T-helper 2 cell treated with Interferon-gamma antibody and Interleukin-4, amounts not matched to agents 5 μg/mL and 100 μg/mL, for 36 hours (primary cell): Measurements from ENCODE around the gene HPS5.
A peak's percentile ranks its signal among the peaks of the same experiment; 100 is the strongest.

Experiments
- DNase-seq: peaks from one replicate; pipeline ENCODE4 v3.0.0; 2021; ENCODE audit warnings: low spot score
- H3K27ac Mint-ChIP-seq: one replicate; pipeline ENCODE4 v1.8.0; 2021; ENCODE audit warnings: mild to moderate bottlenecking, mixed read lengths
- H3K27me3 Mint-ChIP-seq: one replicate; pipeline ENCODE4 v1.8.0; 2021; ENCODE audit warnings: low read depth, mixed read lengths
- H3K36me3 Mint-ChIP-seq: one replicate; pipeline ENCODE4 v1.8.0; 2021; ENCODE audit warnings: low read depth, mixed read lengths
- H3K4me1 Mint-ChIP-seq: one replicate; pipeline ENCODE4 v1.8.0; 2021; ENCODE audit warnings: low read depth, mixed read lengths
- H3K4me3 Mint-ChIP-seq: one replicate; pipeline ENCODE4 v1.8.0; 2022; ENCODE audit warnings: mild to moderate bottlenecking, moderate library complexity, mixed read lengths
- H3K9me3 Mint-ChIP-seq: one replicate; pipeline ENCODE4 v1.8.0; 2021; ENCODE audit warnings: mixed read lengths

HPS5 gene

GRCh38 chr11:18321969-18322711 is at the start of gene HPS5, which contains the start of gene GTF2H1:
Gene HPS5, minus strand, starts transcription at chr11:18322140. Its CDS starts 4,282 bp downstream, at chr11:18317858.
Gene GTF2H1, plus strand, starts transcription at chr11:18322567. Its CDS starts 10,508 bp downstream, at chr11:18333075.
- H3K4me1 Mint-ChIP-seq = peaks cover 55% of the 10 kb centered on the region
- H3K27me3 Mint-ChIP-seq = no peaks in the 10 kb centered on the region
- H3K27ac Mint-ChIP-seq = peak within 1 kb of the TSS; percentile 99
- H3K4me3 Mint-ChIP-seq = peak within 1 kb of the TSS; percentile 97
- H3K36me3 Mint-ChIP-seq = peaks cover 24% of the 10 kb centered on the region
- H3K9me3 Mint-ChIP-seq = no peaks in the 10 kb centered on the region
- DNase-seq = peak; percentile 95

GRCh38 chr11:18371279-18371678 is 49.3 kb upstream of the HPS5 start:
- Mint-ChIP-seq H3K4me3 (no peak overlapping the region), H3K27ac (no peak overlapping the region), H3K9me3 (no peaks in the 10 kb centered on the region), H3K4me1 (peaks cover 16% of the 10 kb centered on the region), H3K36me3 (peaks cover 14% of the 10 kb centered on the region), H3K27me3 (no peaks in the 10 kb centered on the region)
- no peak for DNase-seq

GRCh38 chr11:18369398-18369797 is 47.5 kb upstream of the HPS5 start:
- Mint-ChIP-seq H3K27ac (no peak overlapping the region), H3K4me1 (peaks cover 23% of the 10 kb centered on the region), H3K36me3 (peaks cover 26% of the 10 kb centered on the region), H3K9me3 (no peaks in the 10 kb centered on the region), H3K4me3 (no peak overlapping the region), H3K27me3 (no peaks in the 10 kb centered on the region)
- no peak for DNase-seq

- peaks cover 34% of the 10 kb centered on the region for H3K36me3 Mint-ChIP-seq
- H3K4me3 Mint-ChIP-seq = no peak overlapping the region
- no peaks in the 10 kb centered on the region for H3K9me3 Mint-ChIP-seq
- H3K4me1 Mint-ChIP-seq = peaks cover 23% of the 10 kb centered on the region
- H3K27me3 Mint-ChIP-seq = no peaks in the 10 kb centered on the region
- H3K27ac Mint-ChIP-seq = peak overlapping the region; percentile 23
- no peak for DNase-seq
Observed at GRCh38 chr11:18368221-18368620, 46.3 kb upstream of the HPS5 start.

GRCh38 chr11:18367431-18367830 is 45.5 kb upstream of the HPS5 start:
- Mint-ChIP-seq H3K36me3 (peaks cover 35% of the 10 kb centered on the region), H3K4me3 (no peak overlapping the region), H3K27me3 (no peaks in the 10 kb centered on the region), H3K4me1 (peaks cover 23% of the 10 kb centered on the region), H3K9me3 (no peaks in the 10 kb centered on the region), H3K27ac (peak overlapping the region; percentile 17)
- no peak for DNase-seq

GRCh38 chr11:18366286-18366685 is 44.3 kb upstream of the HPS5 start:
- DNase-seq = no peak
- H3K27me3 Mint-ChIP-seq = no peaks in the 10 kb centered on the region
- peaks cover 40% of the 10 kb centered on the region for H3K36me3 Mint-ChIP-seq
- peak overlapping the region; percentile 32 for H3K4me3 Mint-ChIP-seq
- peak overlapping the region; percentile 78 for H3K27ac Mint-ChIP-seq
- H3K4me1 Mint-ChIP-seq = peaks cover 23% of the 10 kb centered on the region
- H3K9me3 Mint-ChIP-seq = no peaks in the 10 kb centered on the region

- Mint-ChIP-seq H3K9me3 (no peaks in the 10 kb centered on the region), H3K4me1 (peaks cover 20% of the 10 kb centered on the region), H3K27ac (peak overlapping the region; percentile 55), H3K4me3 (peak overlapping the region; percentile 27), H3K36me3 (peaks cover 42% of the 10 kb centered on the region), H3K27me3 (no peaks in the 10 kb centered on the region)
- DNase-seq = no peak
Observed at GRCh38 chr11:18365741-18366140, 43.8 kb upstream of the HPS5 start.

GRCh38 chr11:18364495-18365073 is 42.6 kb upstream of the HPS5 start:
- H3K27ac Mint-ChIP-seq = no peak overlapping the region
- no peaks in the 10 kb centered on the region for H3K27me3 Mint-ChIP-seq
- DNase-seq = no peak
- peaks cover 16% of the 10 kb centered on the region for H3K4me1 Mint-ChIP-seq
- H3K4me3 Mint-ChIP-seq = no peak overlapping the region
- H3K9me3 Mint-ChIP-seq = no peaks in the 10 kb centered on the region
- peaks cover 45% of the 10 kb centered on the region for H3K36me3 Mint-ChIP-seq

GRCh38 chr11:18361154-18361553 is 39.2 kb upstream of the HPS5 start:
- Mint-ChIP-seq H3K9me3 (no peaks in the 10 kb centered on the region), H3K4me3 (no peak overlapping the region), H3K27me3 (no peaks in the 10 kb centered on the region), H3K4me1 (peaks cover 5% of the 10 kb centered on the region), H3K36me3 (peaks cover 50% of the 10 kb centered on the region), H3K27ac (no peak overlapping the region)
- no peak for DNase-seq

GRCh38 chr11:18358646-18359045 is 36.7 kb upstream of the HPS5 start:
- Mint-ChIP-seq H3K9me3 (no peaks in the 10 kb centered on the region), H3K36me3 (peaks cover 50% of the 10 kb centered on the region), H3K27me3 (no peaks in the 10 kb centered on the region), H3K27ac (no peak overlapping the region), H3K4me3 (no peak overlapping the region), H3K4me1 (no peaks in the 10 kb centered on the region)
- DNase-seq = no peak

GRCh38 chr11:18352581-18352980 is 30.6 kb upstream of the HPS5 start:
- Mint-ChIP-seq H3K36me3 (peaks cover 52% of the 10 kb centered on the region), H3K4me3 (no peak overlapping the region), H3K27me3 (no peaks in the 10 kb centered on the region), H3K27ac (no peak overlapping the region), H3K9me3 (no peaks in the 10 kb centered on the region), H3K4me1 (no peaks in the 10 kb centered on the region)
- DNase-seq = no peak

- H3K4me3 Mint-ChIP-seq = no peak overlapping the region
- peaks cover 46% of the 10 kb centered on the region for H3K36me3 Mint-ChIP-seq
- DNase-seq = no peak
- no peaks in the 10 kb centered on the region for H3K27me3 Mint-ChIP-seq
- H3K4me1 Mint-ChIP-seq = no peaks in the 10 kb centered on the region
- H3K9me3 Mint-ChIP-seq = no peaks in the 10 kb centered on the region
- peak overlapping the region; percentile 55 for H3K27ac Mint-ChIP-seq
Observed at GRCh38 chr11:18347471-18348125, 25.7 kb upstream of the HPS5 start.

- Mint-ChIP-seq H3K27me3 (no peaks in the 10 kb centered on the region), H3K4me3 (peak overlapping the region; percentile 65), H3K4me1 (peaks cover 45% of the 10 kb centered on the region), H3K36me3 (peaks cover 60% of the 10 kb centered on the region), H3K9me3 (no peaks in the 10 kb centered on the region), H3K27ac (peak overlapping the region; percentile 76)
- DNase-seq = no peak
Observed at GRCh38 chr11:18332891-18333290, 11.0 kb upstream of the HPS5 start.

- Mint-ChIP-seq H3K9me3 (no peaks in the 10 kb centered on the region), H3K27me3 (no peaks in the 10 kb centered on the region), H3K4me1 (peaks cover 45% of the 10 kb centered on the region), H3K4me3 (peak overlapping the region; percentile 68), H3K27ac (peak overlapping the region; percentile 74), H3K36me3 (peaks cover 59% of the 10 kb centered on the region)
- no peak for DNase-seq
Observed at GRCh38 chr11:18332302-18332701, 10.4 kb upstream of the HPS5 start.
